Kidney (tissue), 14 donors: ENCODE data around the gene FLAD1. TPM values are rescaled to one million over a fixed set of nuclear protein-coding genes. Genes with fewer than 3 reads are reported as not detected.

Experiments
- DNase-seq, 5 donors: peaks; one replicate each; pipeline ENCODE4 v3.0.0-alpha.2; 2013 to 2020
- FAIRE-seq: peaks from 2 replicates; lab custom pipeline; 2012; peaks lifted over from hg19 to GRCh38; lab: Jason Lieb, UNC
- H3K27ac ChIP-seq, 2 donors: one replicate each; pipeline ENCODE4 v1.7.0; 2013; ENCODE audit warnings: low read depth in 2 of 2, low read length in 2 of 2, inconsistent platforms in 1 of 2
- H3K27me3 ChIP-seq: one replicate; pipeline ENCODE4 v1.7.1; 2013; ENCODE audit warnings: low read length, inconsistent platforms; ENCODE audit not compliant: control insufficient read depth, insufficient read depth
- H3K36me3 ChIP-seq, 3 donors: one replicate each; pipeline versions ENCODE4 v1.7.0 to v1.7.1; 2013; ENCODE audit warnings: low read length in 3 of 3, control low read depth in 1 of 3, inconsistent platforms in 1 of 3; ENCODE audit not compliant: insufficient read depth in 3 of 3, control insufficient read depth in 2 of 3
- H3K4me1 ChIP-seq, 3 donors: one replicate each; pipeline versions ENCODE4 v1.7.0 to v1.7.1; 2013; ENCODE audit warnings: low read length in 3 of 3, inconsistent platforms in 1 of 3, low read depth in 1 of 3; ENCODE audit not compliant: control insufficient read depth in 2 of 3, insufficient read depth in 2 of 3
- H3K4me3 ChIP-seq, 3 donors: one replicate each; pipeline versions ENCODE4 v1.7.0 to v1.8.1; 2013; ENCODE audit warnings: low read length in 3 of 3, control low read depth in 1 of 3, inconsistent platforms in 1 of 3
- H3K9ac ChIP-seq, 3 donors: one replicate each; pipeline versions ENCODE4 v1.7.0 to v1.7.1; 2013; ENCODE audit warnings: low read length in 3 of 3, control low read depth in 1 of 3, inconsistent platforms in 1 of 3
- H3K9me3 ChIP-seq, 3 donors: one replicate each; pipeline versions ENCODE4 v1.7.0 to v1.7.1; 2013; ENCODE audit warnings: low read length in 3 of 3, control low read depth in 1 of 3, inconsistent platforms in 1 of 3; ENCODE audit not compliant: control insufficient read depth in 2 of 3, insufficient read depth in 1 of 3
- CTCF ChIP-seq: IDR thresholded peaks from 3 replicates; pipeline ENCODE4 v1.5.1; 2012; ENCODE audit warnings: mild to moderate bottlenecking, moderate library complexity, borderline replicate concordance; ENCODE audit not compliant: insufficient read depth; ENCODE audit errors: extremely low read depth
- intact Hi-C: fragments of 100-400 bp; cut with DNase I; formaldehyde crosslinking; loops from one replicate; pipeline ENCODE4 v1.11.1; 2022
- polyA plus RNA-seq: library from polyadenylated mRNA; stranded (reverse); fragments of 350-450 nt; fragmentation: Illumina TruSeq; extraction: RNeasy Lipid Tissue Mini Kit (QIAGEN cat#74804); gene quantifications from one replicate; pipeline ENCODE4 v1.2.3, GENCODE V29; 2014; ENCODE audit warnings: low read depth, low replicate concordance; ENCODE audit not compliant: insufficient read depth
- total RNA-seq: library from RNA; stranded (reverse); fragmentation: NEBNext Ultra II Directional; extraction: Animal tissue kit (Norgen Biotek cat#: 25700); gene quantifications from one replicate; pipeline ENCODE4 v1.2.1, GENCODE V29; 2021
- donor health status: control.
- donor health status: control.
- donor health status: control.
- donor health status: control.
- donor health status: control.
- donor health status: DM: yes; HTN: yes; CAD: no.
- donor health status: Normal renal cell carcinoma (clear cell type).

The FLAD1 gene
- total and polyA plus RNA-seq, 2 donors from 2014 or later = 34.1 to 37.9 TPM

GRCh38 chr1:154944401-154945159 is 38.6 kb upstream of the FLAD1 start:
- Histone ChIP-seq H3K9ac (no peak overlapping the region), H3K4me3 (no peak overlapping the region), H3K9me3 (no peaks in the 10 kb centered on the region), H3K27me3 (no peaks in the 10 kb centered on the region), H3K27ac (peak overlapping the region in 1 of 2 donors; percentile 45), H3K4me1 (peaks cover 0 to 24% (median 11%) of the 10 kb centered on the region in 3 donors), H3K36me3 (peaks cover 0 to 14% (median 5%) of the 10 kb centered on the region in 3 donors)
- no peak for TF ChIP-seq CTCF
- no peak for FAIRE-seq
- intact Hi-C loops = no loop called here
- DNase-seq = no peak

- Histone ChIP-seq H3K27me3 (no peaks in the 10 kb centered on the region), H3K4me1 (peaks cover 0 to 22% (median 11%) of the 10 kb centered on the region in 3 donors), H3K27ac (no peak overlapping the region), H3K4me3 (no peak overlapping the region), H3K9ac (no peak overlapping the region), H3K9me3 (no peaks in the 10 kb centered on the region), H3K36me3 (peaks cover 0 to 14% (median 5%) of the 10 kb centered on the region in 3 donors)
- DNase-seq (no peak), FAIRE-seq (no peak)
- no peak for TF ChIP-seq CTCF
- intact Hi-C loops = no loop called here
Observed at GRCh38 chr1:154945160-154945961, 37.8 kb upstream of the FLAD1 start.

- Histone ChIP-seq H3K27ac (no peak overlapping the region), H3K4me3 (no peak overlapping the region), H3K4me1 (peaks cover 0 to 23% (median 11%) of the 10 kb centered on the region in 3 donors), H3K9ac (no peak overlapping the region), H3K36me3 (peaks cover 0 to 14% (median 12%) of the 10 kb centered on the region in 3 donors), H3K9me3 (no peaks in the 10 kb centered on the region), H3K27me3 (no peaks in the 10 kb centered on the region)
- intact Hi-C loops = no loop called here
- FAIRE-seq (no peak), DNase-seq (no peak)
- TF ChIP-seq CTCF = no peak
Observed at GRCh38 chr1:154945962-154946850, 36.9 kb upstream of the FLAD1 start.
